Measurements from ENCODE around the gene VPS13C.

GRCh38 chr15:62053439-62054085 lies 6.7 kb downstream of the VPS13C start:
- TF ChIP-seq CTCF (IDR thresholded peaks at IDR 0.05; ENCODE audit: insufficient read depth, low read length, poor library complexity, severe bottlenecking) (no peak), EZH2phosphoT487 (conservative IDR thresholded peaks at IDR 0.05; ENCODE audit: low read length) (no peak)

Data from SU-DHL-6 (cell line).